ENCODE results near the gene OPN4.

OPN4 gene

DNA sequence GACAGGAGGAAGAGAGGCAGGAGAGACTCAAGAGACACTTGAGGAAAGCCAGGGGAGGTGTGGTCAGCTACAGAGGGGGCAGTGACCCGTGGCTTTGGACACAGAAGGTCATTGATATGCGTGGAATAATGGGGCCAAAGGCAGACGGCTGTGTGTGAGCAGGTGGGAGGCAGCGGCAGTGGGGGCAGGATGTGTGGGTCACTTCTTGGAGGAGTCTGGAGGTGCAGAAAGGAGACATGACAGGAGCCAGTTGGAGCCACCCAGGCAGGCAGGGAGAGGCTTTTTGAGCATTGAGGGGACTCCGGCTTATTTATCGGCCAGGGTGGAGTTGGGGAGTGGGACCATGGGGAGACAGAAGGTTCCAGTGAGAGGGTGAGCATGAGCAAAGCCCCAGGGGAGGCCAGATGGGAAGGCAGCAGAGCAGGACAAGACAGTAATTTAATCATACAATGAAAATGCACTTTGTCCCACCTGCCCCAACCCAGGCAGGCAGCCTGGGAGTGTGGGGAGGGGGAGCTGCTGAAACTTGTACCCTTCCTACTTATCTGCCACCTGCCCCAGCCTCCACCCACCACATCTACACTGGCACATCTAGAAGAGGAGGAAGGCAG lies 19.0 kb downstream of the OPN4 start:
- H3K9me3 Mint-ChIP-seq: no peaks in the 10 kb centered on the region
- peaks cover 14 to 15% of the 10 kb centered on the region in 2 donors for H3K27me3 Mint-ChIP-seq
- H3K27ac Mint-ChIP-seq: peak overlapping the region; percentile 53
- DNase-seq (no peak), ATAC-seq (replicated peaks) (no peak)
- no peaks in the 10 kb centered on the region for H3K36me3 Mint-ChIP-seq
- no peak overlapping the region for H3K4me3 Mint-ChIP-seq
- H3K4me1 Mint-ChIP-seq: peaks cover 17 to 40% of the 10 kb centered on the region in 2 donors

DNA sequence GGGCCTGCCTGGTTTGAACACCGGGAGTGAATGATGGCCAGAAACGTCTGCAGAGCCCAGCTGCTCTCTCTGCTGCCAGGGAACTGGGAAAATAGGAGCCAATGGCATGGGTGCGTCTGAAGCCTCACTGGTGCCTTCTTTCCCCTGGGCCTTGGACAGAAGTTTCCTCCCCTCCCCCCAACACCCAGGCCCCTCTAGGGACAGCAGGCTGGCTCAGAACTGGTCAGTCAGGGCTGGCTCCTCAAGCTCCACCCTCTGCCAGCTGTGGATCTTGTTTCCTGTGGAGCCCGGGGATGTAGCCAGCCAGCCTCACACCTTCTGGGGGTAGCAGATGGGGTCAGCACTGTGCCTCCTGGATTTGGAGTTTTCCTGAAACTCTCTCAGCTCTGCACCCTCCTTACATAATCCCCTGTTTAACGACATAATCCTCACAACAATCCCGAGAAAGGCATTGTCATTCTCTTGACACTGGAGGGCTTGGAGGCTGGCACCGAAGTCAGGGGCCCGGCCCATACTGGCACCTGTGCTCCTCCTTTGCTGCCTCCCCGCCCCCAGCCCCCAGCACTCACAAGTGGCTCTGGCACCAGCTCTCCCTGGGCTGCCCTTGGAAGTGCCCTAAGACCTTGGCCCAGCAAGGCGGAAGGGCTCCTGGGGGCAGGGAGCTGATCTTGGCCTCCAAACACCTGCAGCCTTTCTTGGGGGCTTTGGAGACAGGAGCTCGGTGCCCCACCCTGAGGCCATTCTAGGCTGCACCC lies 19.7 kb downstream of the OPN4 start:
- peak overlapping the region; percentile 59 for H3K27ac Mint-ChIP-seq
- no peaks in the 10 kb centered on the region for H3K9me3 Mint-ChIP-seq
- DNase-seq: no peak
- ATAC-seq (replicated peaks): no peak
- no peak overlapping the region for H3K4me3 Mint-ChIP-seq
- H3K27me3 Mint-ChIP-seq: peaks cover 14 to 19% of the 10 kb centered on the region in 2 donors
- no peaks in the 10 kb centered on the region for H3K36me3 Mint-ChIP-seq
- peaks cover 11 to 39% of the 10 kb centered on the region in 2 donors for H3K4me1 Mint-ChIP-seq

DNA sequence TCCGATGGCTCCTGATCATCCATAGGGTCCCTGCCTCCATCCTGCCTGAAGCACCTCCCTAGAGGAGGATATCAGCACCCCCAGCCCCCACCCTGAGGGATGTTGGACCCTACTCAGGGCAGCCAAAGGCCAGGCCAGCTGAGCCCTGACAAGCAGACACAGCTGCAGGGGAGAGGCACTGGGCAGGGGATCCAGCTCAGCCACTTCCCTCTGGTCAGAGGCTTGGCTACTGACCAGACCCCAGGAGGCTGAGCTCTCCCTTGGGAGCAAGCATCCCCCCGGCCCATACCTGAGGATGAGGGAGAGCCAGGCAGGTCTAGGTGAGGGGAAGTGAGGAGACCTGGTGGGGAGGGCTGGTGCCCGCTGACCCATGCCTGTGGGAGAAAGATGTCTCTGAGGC lies 20.6 kb downstream of the OPN4 start:
- H3K27me3 Mint-ChIP-seq: peaks cover 14 to 25% of the 10 kb centered on the region in 2 donors
- ATAC-seq (replicated peaks): no peak
- H3K4me3 Mint-ChIP-seq: no peak overlapping the region
- H3K27ac Mint-ChIP-seq: no peak overlapping the region
- DNase-seq: no peak
- H3K36me3 Mint-ChIP-seq: no peaks in the 10 kb centered on the region
- peaks cover 13 to 46% of the 10 kb centered on the region in 2 donors for H3K4me1 Mint-ChIP-seq
- H3K9me3 Mint-ChIP-seq: peaks cover 0 to 4% of the 10 kb centered on the region in 2 donors

DNA sequence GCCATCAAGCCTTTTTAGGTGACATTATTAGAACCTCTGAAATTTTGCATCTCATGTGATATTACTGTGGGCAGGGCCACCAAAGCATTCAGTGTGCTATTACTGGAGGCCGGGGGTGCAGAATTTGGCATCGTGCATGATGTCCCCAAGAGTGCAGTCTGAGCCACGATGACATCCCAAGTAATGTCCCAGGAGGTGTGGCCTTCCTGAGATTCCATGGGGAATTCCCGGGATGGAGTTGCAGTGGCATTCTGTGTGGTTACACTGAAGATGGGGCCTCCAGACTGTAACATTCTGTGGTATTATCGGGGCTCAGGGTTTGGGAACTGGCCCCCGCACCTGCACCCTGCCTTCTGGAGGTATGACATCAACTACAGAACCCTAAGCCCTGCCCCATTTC lies 23.0 kb downstream of the OPN4 start:
- ATAC-seq (replicated peaks) (no peak), DNase-seq (no peak)
- Mint-ChIP-seq H3K36me3 (no peaks in the 10 kb centered on the region), H3K27ac (no peak overlapping the region), H3K4me3 (no peak overlapping the region), H3K9me3 (peaks cover 0 to 4% of the 10 kb centered on the region in 2 donors), H3K27me3 (peaks cover 21 to 28% of the 10 kb centered on the region in 2 donors), H3K4me1 (peaks cover 10 to 42% of the 10 kb centered on the region in 2 donors)

DNA sequence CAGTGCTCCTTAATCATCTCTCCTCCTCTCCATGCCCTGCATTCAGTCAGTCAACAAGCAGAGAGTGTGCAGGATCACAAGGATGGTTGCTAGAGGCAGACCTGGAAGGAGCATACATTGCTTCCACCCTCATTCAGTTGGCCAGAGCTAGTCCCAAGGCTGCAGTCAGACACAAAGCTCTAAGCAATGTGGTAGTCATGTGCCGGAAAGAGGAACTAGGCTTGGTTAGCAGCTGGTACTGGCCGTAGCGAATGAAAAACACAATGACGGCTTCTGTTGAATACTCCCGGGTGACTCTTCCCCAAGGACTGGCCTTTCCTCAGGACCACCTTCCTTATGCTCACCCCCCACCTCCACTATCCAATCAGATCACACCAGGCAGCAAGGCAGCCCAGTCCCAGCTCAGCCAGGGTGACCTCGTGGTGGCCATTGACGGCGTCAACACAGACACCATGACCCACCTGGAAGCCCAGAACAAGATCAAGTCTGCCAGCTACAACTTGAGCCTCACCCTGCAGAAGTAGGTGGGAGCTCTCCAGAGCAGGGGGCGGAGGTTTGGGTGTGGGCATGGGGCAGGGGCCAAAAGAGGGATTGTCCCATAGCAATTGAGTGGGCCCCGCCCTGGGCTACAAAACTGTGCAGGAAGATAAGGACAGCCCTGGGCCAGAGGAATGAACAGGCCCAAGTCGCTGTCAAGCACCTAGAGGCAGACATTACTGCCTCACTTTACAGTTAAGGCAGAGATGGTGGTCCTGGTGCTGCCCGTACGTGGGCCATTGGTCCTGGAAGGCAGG lies 24.8 kb downstream of the OPN4 start:
- ATAC-seq (replicated peaks) (peak; percentile 63 to 76), DNase-seq (no peak)
- no peak overlapping the region for H3K4me3 Mint-ChIP-seq
- H3K27me3 Mint-ChIP-seq: peaks cover 19 to 22% of the 10 kb centered on the region in 2 donors
- H3K36me3 Mint-ChIP-seq: no peaks in the 10 kb centered on the region
- H3K9me3 Mint-ChIP-seq: peaks cover 0 to 4% of the 10 kb centered on the region in 2 donors
- no peak overlapping the region for H3K27ac Mint-ChIP-seq
- peaks cover 2 to 25% of the 10 kb centered on the region in 2 donors for H3K4me1 Mint-ChIP-seq

DNA sequence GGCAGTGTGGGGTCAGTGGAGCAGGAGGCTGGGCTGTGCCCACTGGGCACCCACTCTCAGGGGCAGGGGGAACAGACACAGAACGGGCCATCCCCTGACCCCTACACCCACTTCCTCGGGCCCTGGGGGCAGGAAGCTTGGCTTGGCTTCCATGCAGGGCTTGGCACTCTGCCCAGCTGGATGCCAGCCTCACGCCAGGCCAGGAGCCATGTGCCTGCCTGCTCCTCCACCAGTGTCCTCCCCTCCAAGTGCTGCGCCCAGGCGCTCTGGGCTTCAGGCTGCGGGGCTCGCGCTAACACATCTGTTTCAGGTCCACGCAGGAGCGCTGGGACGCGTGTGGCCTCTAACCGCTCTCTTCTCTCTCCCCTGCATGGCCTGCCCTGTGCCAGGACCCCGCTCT lies 26.7 kb downstream of the OPN4 start:
- Mint-ChIP-seq H3K4me1 (peaks cover 2 to 15% of the 10 kb centered on the region in 2 donors), H3K27ac (no peak overlapping the region), H3K9me3 (peaks cover 0 to 4% of the 10 kb centered on the region in 2 donors), H3K27me3 (peaks cover 26 to 31% of the 10 kb centered on the region in 2 donors), H3K4me3 (no peak overlapping the region), H3K36me3 (no peaks in the 10 kb centered on the region)
- no peak for DNase-seq
- ATAC-seq (replicated peaks): no peak

DNA sequence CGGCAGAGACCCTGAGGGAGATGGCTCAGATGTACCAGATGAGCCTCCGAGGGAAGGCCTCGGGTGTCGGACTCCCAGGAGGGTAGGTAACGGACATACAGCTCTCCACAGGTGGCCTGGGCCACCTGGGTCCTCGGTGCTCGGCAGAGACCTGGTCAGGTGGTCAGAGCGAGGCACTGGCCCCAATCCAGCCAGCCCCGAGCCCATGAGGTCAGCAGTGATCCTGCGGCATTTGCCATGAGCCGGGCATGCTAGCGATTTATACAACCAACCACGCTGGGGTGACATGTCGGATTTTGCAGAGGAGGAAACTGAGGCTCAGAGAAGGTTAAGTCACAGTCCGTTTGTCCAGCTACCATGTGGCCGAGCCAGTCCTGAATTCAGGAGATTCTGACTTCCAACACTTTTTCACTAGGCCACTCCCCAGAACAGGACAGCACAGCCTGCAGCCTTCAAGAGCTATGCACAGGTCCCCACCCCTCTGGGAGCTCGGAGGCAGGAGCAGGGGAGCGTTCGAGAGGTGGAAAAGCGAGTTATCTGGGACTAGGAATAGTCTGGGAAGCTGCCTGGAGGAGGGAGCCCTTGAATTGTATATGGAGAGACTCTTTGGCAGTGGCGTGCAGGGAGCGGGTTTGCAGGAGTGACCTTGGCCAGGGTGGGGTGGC lies 27.5 kb downstream of the OPN4 start:
- ATAC-seq (replicated peaks) (no peak), DNase-seq (no peak)
- H3K27me3 Mint-ChIP-seq: peaks cover 27 to 39% of the 10 kb centered on the region in 2 donors
- H3K4me3 Mint-ChIP-seq: no peak overlapping the region
- H3K27ac Mint-ChIP-seq: no peak overlapping the region
- H3K4me1 Mint-ChIP-seq: peaks cover 2 to 15% of the 10 kb centered on the region in 2 donors
- H3K36me3 Mint-ChIP-seq: no peaks in the 10 kb centered on the region
- peaks cover 0 to 4% of the 10 kb centered on the region in 2 donors for H3K9me3 Mint-ChIP-seq

DNA sequence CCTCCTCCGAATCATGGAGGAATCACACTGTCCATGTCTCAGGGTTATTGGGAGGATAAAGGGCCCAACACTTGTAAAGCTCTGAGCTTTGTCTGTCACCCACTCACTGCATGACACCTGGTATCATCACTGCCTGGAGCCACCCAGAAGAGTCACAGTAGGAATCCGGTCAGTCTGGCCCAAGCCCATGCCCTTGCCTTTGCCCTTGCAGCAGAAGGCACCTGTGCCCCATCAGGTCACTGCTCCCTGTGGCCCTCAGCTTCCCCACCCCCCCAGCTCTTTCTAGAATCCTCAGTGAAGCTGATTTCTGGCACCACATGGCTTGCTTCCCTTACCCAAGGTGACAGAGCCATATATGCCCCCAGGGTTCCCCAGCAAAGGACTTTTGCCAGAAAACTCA lies 28.3 kb downstream of the OPN4 start:
- Mint-ChIP-seq H3K27me3 (peaks cover 27 to 39% of the 10 kb centered on the region in 2 donors), H3K4me3 (no peak overlapping the region), H3K27ac (no peak overlapping the region), H3K9me3 (peaks cover 0 to 4% of the 10 kb centered on the region in 2 donors), H3K36me3 (no peaks in the 10 kb centered on the region), H3K4me1 (peaks cover 2 to 15% of the 10 kb centered on the region in 2 donors)
- ATAC-seq (replicated peaks) (no peak), DNase-seq (no peak)

DNA sequence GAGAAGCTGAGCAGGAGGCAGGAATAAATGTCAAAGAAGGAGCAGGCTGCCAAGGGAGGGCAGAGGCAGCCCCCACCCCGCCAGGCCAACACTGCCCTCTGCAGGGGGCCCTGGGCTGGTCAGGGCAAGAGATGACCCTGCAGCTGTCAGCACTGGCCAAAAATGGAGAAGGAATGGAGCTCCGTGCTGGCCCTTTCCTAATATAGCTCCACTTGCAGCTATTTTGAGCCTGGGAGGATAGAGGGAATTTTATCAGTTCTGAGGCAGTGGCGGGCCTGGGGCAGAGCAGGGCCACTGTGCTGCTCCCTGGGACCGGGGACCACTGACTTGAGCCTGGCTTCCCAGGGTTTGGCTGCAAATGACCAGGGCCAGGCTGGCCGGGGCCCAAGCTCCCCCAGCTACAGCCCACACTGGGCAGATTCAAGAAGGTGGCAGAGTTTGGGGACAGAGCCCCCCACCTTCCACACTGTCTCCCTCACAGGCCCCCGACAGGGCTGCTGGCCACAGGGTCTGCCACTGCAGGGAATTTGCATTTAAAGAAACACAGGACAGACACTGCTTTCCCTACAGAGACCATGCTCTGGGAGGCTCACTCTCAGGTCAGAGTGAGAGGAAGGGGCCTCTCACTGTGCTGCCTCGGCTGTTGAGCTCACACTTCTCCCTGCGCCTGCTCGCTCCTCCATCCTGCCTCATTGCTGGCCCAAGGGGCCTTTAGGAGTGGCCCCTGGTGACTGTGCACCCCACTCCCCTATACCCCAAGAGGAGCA lies 30.2 kb downstream of the OPN4 start:
- no peak for DNase-seq
- Mint-ChIP-seq H3K4me1 (peaks cover 6 to 17% of the 10 kb centered on the region in 2 donors), H3K4me3 (no peak overlapping the region), H3K9me3 (no peaks in the 10 kb centered on the region), H3K27me3 (peaks cover 35 to 46% of the 10 kb centered on the region in 2 donors), H3K27ac (no peak overlapping the region), H3K36me3 (no peaks in the 10 kb centered on the region)
- ATAC-seq (replicated peaks): no peak

DNA sequence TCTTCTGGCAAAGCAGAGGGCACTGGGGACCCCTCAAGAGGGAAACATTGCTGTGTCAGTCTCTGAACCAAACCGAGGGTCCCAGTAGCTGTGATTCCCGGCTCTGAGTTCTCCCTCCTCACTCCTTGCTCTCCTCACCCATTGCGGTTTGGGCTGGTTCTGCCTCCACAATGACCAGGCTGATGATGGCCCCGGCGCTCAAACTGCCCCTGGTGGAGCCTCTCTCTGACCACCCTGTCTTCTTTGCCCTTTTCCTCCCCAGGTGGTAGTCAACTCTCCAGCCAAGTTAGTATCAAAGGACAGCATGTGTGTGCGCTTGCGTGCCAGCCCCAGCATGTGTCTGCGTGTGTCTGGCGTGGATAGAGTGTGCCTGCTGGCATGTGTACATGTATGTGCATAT lies 31.1 kb downstream of the OPN4 start:
- DNase-seq (no peak), ATAC-seq (replicated peaks) (no peak)
- H3K4me3 Mint-ChIP-seq: no peak overlapping the region
- H3K36me3 Mint-ChIP-seq: no peaks in the 10 kb centered on the region
- peaks cover 6 to 11% of the 10 kb centered on the region in 2 donors for H3K4me1 Mint-ChIP-seq
- no peaks in the 10 kb centered on the region for H3K9me3 Mint-ChIP-seq
- H3K27me3 Mint-ChIP-seq: peaks cover 36 to 49% of the 10 kb centered on the region in 2 donors
- H3K27ac Mint-ChIP-seq: no peak overlapping the region

DNA sequence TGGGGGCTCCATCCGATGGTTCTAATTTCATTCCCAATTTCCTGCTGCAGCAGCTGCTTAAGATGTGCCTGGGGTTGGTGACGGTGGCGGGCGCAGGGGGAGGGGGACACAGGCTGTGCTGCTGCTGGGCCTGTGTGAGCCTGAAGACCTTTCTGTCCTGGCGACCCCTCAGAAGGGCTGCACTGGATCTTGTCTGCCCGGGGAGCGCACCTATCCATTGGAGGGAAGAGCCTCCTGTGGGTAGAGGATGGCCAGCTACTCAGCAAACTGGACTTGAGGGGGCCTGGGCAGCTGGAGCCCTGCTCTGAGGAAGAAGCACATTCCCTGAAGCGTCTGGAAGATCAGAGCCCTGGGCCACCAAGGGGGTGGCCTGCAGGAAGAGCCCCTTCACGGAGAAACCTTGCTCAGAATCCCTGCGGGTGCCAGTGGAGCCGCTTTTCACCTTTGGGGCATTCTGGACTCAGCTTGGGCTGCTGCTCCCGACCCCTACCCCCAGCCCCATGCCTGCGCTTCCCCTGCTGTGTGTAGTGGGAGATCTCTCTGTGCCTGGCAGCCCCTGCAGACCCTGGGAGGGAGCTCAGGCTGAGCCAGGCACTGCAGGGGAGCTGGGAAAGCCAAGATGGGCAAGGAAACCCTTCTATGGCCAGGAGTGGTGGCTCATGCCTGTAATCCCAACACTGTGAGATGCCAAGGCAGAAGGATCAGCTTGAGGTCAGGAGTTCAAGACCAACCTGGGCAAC lies 31.7 kb downstream of the OPN4 start:
- H3K9me3 Mint-ChIP-seq: no peaks in the 10 kb centered on the region
- H3K4me1 Mint-ChIP-seq: peaks cover 6 to 11% of the 10 kb centered on the region in 2 donors
- DNase-seq (no peak), ATAC-seq (replicated peaks) (no peak)
- no peaks in the 10 kb centered on the region for H3K36me3 Mint-ChIP-seq
- H3K4me3 Mint-ChIP-seq: no peak overlapping the region
- peaks cover 36 to 52% of the 10 kb centered on the region in 2 donors for H3K27me3 Mint-ChIP-seq
- no peak overlapping the region for H3K27ac Mint-ChIP-seq

DNA sequence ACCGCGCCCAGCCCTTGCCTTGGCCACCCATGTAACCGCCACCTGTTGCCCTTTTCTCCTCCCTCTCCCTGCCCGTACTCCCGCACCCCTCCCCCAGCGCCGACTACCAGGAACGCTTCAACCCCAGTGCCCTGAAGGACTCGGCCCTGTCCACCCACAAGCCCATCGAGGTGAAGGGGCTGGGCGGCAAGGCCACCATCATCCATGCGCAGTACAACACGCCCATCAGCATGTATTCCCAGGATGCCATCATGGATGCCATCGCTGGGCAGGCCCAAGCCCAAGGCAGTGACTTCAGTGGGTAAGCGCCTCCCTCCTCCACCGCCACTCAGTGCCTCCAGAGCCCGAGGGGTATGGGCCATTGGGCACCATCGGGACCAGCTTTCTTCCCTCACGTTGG lies 32.6 kb downstream of the OPN4 start:
- Mint-ChIP-seq H3K36me3 (no peaks in the 10 kb centered on the region), H3K4me1 (peaks cover 6 to 11% of the 10 kb centered on the region in 2 donors), H3K4me3 (no peak overlapping the region), H3K27me3 (peaks cover 31 to 52% of the 10 kb centered on the region in 2 donors), H3K27ac (no peak overlapping the region), H3K9me3 (no peaks in the 10 kb centered on the region)
- ATAC-seq (replicated peaks) (no peak), DNase-seq (no peak)

DNA sequence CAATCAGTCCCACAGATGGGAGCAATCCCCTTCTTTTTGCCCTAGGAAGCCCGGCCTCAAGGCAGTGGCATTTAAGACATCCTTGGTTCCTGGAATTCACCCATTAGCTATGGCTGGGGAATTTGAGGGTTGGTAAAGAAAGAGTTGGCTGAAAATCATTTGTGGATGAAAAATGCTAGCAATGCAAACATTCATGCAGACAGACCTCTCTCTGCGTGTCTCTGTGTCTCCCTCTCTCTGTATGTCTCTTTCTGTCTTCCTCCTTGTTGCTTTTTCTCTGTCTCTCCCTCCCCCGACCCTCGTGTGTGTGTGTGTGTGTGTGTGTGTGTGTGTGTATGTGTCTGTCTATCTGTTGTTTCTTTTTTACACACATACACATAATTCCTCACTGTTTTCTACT lies 33.4 kb downstream of the OPN4 start:
- Mint-ChIP-seq H3K9me3 (no peaks in the 10 kb centered on the region), H3K36me3 (no peaks in the 10 kb centered on the region), H3K27me3 (peaks cover 27 to 52% of the 10 kb centered on the region in 2 donors), H3K27ac (no peak overlapping the region), H3K4me3 (no peak overlapping the region), H3K4me1 (peaks cover 6 to 11% of the 10 kb centered on the region in 2 donors)
- DNase-seq (no peak), ATAC-seq (replicated peaks) (no peak)
